ENCODE measurements around the gene SYCE3.

Gene SYCE3

DNA sequence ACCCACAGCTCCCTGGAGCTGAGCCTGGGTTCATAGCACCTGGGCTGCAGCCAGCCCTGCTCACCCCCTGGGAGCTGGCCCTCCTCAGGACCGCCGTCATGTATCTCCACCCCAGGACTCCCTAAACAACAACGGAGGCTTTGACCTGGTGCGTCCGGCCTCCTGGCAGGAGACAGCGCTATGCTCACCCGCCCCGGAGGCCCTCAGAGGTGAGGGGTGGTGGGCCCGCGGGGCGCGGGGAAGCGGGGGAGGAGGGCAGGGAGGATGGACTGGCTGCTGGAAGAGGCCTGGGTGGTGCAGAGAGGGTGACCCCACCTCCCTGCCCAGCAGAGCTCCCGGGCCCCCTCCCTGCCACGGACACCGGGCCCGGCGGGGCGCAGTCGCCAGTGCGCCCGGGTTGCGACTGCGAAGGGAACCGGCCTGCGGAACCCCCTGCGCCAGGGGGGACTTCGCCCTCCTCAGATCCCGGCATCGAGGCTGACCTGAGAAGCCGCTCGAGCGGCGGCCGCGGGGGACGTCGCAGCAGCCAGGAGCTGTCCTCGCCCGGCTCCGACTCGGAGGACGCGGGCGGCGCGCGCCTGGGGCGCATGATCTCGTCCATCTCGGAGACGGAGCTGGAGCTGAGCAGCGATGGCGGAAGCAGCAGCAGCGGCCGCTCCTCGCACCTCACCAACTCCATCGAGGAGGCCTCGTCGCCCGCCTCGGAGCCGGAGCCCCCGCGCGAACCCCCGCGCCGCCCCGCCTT, 41.0 kb upstream of the SYCE3 start:
- peak; percentile 44 for DNase-seq (ENCODE audit: low spot score)

DNA sequence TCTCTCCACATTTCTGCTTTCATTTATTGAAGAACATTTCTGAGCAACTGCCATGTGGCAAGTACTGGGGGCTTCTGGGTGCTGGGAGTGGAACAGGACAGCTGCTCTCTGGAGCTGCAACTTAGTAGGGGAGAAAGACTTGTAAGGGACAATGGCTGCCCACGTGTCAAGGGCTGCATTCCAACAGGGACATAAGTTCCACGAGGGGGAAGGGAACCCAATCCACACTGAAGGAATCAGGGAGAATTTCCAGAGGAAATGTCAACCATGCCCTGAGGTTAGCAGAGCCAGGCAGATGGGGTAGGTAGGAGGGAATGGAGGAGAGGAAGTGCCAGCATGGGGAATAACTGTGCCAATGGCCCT, 39.6 kb upstream of the SYCE3 start:
- DNase-seq (ENCODE audit: low spot score): peak; percentile 39
- TF ChIP-seq CTCF (IDR thresholded peaks at IDR 0.05; ENCODE audit: extremely low read depth, missing control alignments): no peak

More for the DNA sequence above, 41.0 kb upstream of the SYCE3 start:
- no peak for TF ChIP-seq CTCF (IDR thresholded peaks at IDR 0.05; ENCODE audit: extremely low read depth, missing control alignments)

GRCh38 chr22:50601669-50602337, 39.1 kb upstream of the SYCE3 start:
- TF ChIP-seq CTCF (IDR thresholded peaks at IDR 0.05; ENCODE audit: extremely low read depth, missing control alignments): no peak
- peak; percentile 50 for DNase-seq (ENCODE audit: low spot score)

DNA sequence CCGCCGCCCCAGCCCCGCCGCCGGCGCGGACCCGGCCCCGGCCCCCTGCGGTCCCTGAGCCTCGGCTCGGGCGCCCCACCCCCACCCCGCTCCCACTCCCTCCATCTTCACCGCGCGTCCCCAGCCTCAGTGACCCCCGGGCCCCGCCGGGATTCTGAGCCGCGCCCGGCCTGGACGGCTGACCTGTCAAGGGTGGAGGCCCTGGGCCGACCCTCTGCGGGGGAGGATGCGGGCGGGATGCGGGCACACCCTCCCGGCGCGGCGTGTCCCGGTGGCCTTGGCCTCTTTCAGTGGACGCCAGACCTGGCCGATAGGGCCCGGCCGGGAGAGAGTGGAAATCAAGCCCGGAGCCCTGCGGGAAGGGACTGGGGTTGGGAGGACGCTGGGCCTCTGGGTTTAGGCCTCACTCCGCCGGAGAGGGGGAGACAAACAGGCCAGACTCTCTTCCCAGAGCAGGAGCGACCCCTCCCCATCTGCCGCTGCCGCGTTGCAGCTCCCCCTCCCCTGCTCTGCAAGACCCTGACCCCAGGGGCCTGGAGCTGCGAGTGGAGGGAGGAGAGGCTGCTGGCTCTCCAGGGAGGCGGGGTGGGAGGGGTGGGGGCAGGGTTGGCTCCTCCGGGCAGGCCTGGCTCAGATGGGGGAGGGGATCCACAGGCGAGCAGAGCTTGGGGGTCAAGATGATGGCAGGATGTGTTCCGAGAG, 38.4 kb upstream of the SYCE3 start:
- peak; percentile 38 for DNase-seq (ENCODE audit: low spot score)

DNA sequence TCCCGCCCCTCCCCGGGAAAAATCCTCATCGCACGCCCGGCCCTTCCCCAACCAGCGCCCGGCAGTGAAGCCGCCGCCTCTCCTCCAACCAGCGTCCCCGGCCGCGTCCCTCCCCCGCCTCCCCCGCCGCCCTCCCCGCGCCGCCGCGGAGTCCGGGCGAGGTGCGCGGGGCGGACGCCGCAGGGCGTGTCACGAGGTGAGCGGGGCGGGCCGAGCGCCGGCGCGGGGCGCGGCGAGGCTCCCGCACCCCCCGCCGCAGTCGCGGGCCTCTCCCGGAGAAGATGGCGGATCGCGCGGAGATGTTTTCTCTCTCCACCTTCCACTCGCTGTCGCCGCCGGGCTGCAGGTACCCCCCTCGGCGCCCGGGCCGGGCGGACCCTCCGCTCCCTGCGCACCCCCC, 37.8 kb upstream of the SYCE3 start, which contains the start of gene MAPK8IP2:
MAPK8IP2 (plus strand) TSS at position 256 of the 400 bp plus-strand sequence; CDS start at position 282, 26 bp downstream.
- TF ChIP-seq CTCF (IDR thresholded peaks at IDR 0.05; ENCODE audit: extremely low read depth, missing control alignments): no peak

More for the DNA sequence above, 38.4 kb upstream of the SYCE3 start:
- no peak for TF ChIP-seq CTCF (IDR thresholded peaks at IDR 0.05; ENCODE audit: extremely low read depth, missing control alignments)

DNA sequence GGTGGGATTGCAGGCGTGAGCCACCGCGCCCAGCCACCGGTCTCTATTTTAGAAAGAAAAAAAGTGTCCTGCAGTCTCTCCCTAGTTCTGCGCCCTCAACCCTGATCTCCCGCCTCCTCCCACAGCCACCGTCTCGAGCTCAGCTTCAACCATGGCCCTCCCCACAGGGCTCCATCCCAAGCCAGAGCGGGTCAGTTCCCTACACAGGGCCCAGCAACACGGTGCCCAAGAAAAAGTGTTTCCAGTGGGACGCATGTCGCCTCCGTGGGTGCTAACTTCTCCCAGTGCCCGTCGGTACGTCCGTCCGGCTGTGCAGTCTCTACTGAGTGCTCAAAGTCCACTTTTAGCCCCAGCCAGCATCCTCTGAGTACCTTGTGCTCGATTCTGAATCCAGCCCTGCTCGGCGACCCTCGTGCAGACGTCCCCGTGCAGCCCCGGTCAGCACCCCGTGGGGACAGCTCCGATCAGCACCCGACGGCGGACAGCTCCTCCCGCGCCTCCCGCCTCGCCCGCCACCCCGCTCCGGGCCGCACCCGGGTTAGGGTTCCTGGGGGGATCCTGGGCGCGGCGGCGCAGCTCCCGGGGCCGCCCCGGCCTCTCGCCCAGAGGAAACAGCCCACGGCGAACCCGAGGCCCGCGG, 37.2 kb upstream of the SYCE3 start:
- no peak for TF ChIP-seq CTCF (IDR thresholded peaks at IDR 0.05; ENCODE audit: extremely low read depth, missing control alignments)
- DNase-seq (ENCODE audit: low spot score): peak; percentile 92

More for the DNA sequence above, 37.8 kb upstream of the SYCE3 start, which contains the start of gene MAPK8IP2:
- peak; percentile 77 for DNase-seq (ENCODE audit: low spot score)

Measured in GM20000 (cell line).